C1 segment of cervical spinal cord (tissue), 14 donors: ENCODE data around the gene MACROH2A2.
"Not testable (repeated sequence)": the region's sequence is repeated elsewhere in the genome, so short reads cannot be mapped to it uniquely, and the experiment has no call there.

ENCODE experiments used
- DNase-seq, 14 donors: peaks; one replicate each; lab custom pipeline; 2025; lab: John Stamatoyannopoulos, UW

The MACROH2A2 gene

GRCh38 chr10:70052462-70053217 lies at the start of gene MACROH2A2:
MACROH2A2 (plus strand) TSS chr10:70052846; CDS start chr10:70075659, 22,813 bp downstream.
- peak in 12 of 14 donors; percentile 16 to 86 (median 39) for DNase-seq

GRCh38 chr10:70007116-70007820 lies 45.4 kb upstream of the MACROH2A2 start:
- no peak for DNase-seq

GRCh38 chr10:70031215-70031614 lies 21.4 kb upstream of the MACROH2A2 start:
- DNase-seq, result no peak

- DNase-seq, result no peak
Measured at GRCh38 chr10:70032667-70033289, 19.9 kb upstream of the MACROH2A2 start.

GRCh38 chr10:70034232-70034631 lies 18.4 kb upstream of the MACROH2A2 start:
- DNase-seq, result peak in 1 of 14 donors; percentile 41

GRCh38 chr10:70035531-70035930 lies 17.1 kb upstream of the MACROH2A2 start:
- DNase-seq, result peak in 1 of 14 donors; percentile 4

GRCh38 chr10:70038923-70039322 lies 13.7 kb upstream of the MACROH2A2 start:
- DNase-seq, result no peak

- no peak for DNase-seq
Measured at GRCh38 chr10:70041016-70041415, 11.6 kb upstream of the MACROH2A2 start.

GRCh38 chr10:70041739-70042138 lies 10.9 kb upstream of the MACROH2A2 start:
- not testable (repeated sequence) for DNase-seq

GRCh38 chr10:70047066-70047465 lies 5.6 kb upstream of the MACROH2A2 start:
- not testable (repeated sequence) for DNase-seq

GRCh38 chr10:70048030-70048723 lies 4.5 kb upstream of the MACROH2A2 start:
- no peak for DNase-seq

- DNase-seq, result peak in 2 of 14 donors; percentile 1 to 2
Measured at GRCh38 chr10:70051848-70052247, 798 bp upstream of the MACROH2A2 start.

GRCh38 chr10:70053218-70053840 lies 683 bp downstream of the MACROH2A2 start:
- peak in 7 of 14 donors; percentile 11 to 48 (median 32) for DNase-seq

- peak in 1 of 14 donors; percentile 36 for DNase-seq
Measured at GRCh38 chr10:70053841-70054288, 1.2 kb downstream of the MACROH2A2 start.

GRCh38 chr10:70054902-70055301 lies 2.3 kb downstream of the MACROH2A2 start:
- DNase-seq, result no peak

GRCh38 chr10:70055550-70055949 lies 2.9 kb downstream of the MACROH2A2 start:
- DNase-seq, result no peak

- no peak for DNase-seq
Measured at GRCh38 chr10:70057306-70057705, 4.7 kb downstream of the MACROH2A2 start.

- DNase-seq, result no peak
Measured at GRCh38 chr10:70060389-70060788, 7.7 kb downstream of the MACROH2A2 start.

GRCh38 chr10:70063418-70064098 lies 10.9 kb downstream of the MACROH2A2 start:
- no peak for DNase-seq

GRCh38 chr10:70064486-70064885 lies 11.8 kb downstream of the MACROH2A2 start:
- DNase-seq, result no peak

GRCh38 chr10:70066190-70066589 lies 13.5 kb downstream of the MACROH2A2 start:
- DNase-seq, result no peak
